ENCODE data around the gene KLC1.
"Not testable (repeated sequence)": the region's sequence is repeated elsewhere in the genome, so short reads cannot be mapped to it uniquely, and the experiment has no call there.

Gene KLC1

DNA sequence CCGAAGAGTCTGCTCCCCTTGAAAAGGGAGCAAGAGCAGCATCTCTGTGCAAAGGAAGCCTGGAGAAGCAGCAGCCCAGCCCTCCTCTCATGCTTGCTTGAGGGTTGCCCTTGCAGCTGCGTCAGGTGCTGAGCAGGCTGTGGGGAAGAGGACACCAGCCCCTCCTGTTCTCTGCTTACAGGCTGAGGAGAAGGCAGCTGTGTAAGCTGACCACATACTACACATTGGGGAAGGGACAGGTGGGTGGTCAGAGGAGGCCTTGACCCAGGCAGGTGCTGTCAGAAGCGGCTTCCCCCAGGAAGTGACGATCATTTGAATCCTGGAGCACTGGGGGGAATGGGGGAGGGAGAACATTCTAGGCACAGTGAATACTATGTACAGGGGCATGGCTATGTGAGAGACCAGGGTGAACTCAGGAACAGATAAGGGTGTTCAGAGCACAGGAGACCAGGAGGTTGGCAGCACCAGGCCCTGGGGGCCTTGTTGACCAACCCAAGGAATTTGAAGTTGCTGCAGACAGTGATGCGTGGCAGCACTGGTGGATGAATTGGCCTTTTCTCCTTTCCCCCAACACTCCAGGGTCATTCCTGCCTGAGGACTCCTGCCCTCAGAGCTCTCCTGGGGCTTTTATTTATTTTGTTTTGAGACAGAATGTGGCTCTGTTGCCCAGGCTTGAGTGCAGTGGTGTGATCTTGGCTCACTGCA lies 2.7 kb upstream of the KLC1 start:
- DNase-seq, result peak; percentile 83

GRCh38 chr14:103627073-103628025 lies 1.7 kb upstream of the KLC1 start:
- DNase-seq, result no peak

- no peak for DNase-seq
These were observed 759 bp upstream of the KLC1 start for GRCh38 chr14:103628221-103628683.

DNA sequence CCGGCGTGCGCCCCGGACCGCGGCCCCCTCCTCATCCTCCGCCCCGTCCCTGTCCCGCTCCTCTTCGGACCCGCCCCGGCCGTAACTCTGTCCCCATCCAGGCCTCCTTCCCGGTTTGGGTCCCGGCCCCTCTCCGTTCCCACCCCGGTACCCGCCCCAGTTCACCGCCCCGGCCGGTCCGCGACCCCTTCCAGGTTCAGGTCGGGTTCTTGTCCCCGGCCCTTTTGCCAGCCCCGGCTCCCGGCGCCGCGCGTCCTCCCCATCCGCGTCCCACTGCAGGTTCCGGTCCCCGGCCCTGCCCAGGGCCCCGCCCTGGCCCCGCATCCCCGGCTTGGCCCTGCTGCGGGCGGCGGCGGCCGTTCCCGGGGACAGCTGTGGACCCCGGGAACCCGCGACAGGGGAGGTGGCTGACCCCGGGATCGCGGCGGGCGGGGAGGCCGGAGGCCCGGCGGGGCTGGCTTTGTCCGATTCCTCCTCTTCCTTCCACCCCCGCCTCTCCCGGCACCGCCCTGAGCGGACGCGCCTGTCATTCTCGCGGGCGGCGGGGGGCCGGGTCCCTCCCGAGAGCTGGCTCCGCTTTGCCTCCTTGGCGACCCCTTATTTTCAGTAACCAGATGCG lies 601 bp downstream of the KLC1 start:
- DNase-seq, result peak; percentile 13

DNA sequence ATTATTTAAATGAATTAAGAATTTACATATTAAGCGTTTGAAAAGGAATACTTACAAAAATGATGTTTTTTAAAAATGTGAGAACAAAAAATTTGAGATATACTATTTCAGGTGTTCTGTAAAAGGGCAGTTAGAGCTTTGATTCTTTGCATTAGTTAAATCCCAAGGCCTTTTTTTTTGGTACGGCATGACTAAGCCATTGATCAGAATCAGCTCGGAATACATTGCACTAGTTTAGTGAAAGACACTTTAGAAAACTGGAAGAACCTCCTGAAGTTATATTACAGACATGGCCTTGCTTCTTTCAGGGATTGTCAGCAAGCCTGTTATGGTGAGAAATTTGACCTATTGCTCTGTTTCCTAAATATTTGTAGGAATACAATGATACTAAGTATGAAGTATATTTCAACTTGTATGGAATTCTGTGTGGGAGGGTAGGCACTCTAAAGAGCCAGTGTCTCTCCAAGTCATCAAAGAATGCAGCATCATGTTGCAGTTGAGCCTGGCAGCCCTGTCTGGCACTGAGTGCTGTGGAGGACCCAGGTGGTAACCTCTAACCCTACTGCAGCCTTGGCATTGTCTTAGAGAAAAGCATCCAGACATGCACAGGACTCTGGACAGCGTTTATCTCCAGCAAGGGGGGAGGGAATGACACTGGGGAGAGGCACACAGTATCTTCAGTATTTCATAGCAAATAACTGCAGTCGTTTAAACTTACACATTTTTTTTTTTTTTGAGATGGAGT lies 1.5 kb downstream of the KLC1 start:
- DNase-seq, result no peak

DNA sequence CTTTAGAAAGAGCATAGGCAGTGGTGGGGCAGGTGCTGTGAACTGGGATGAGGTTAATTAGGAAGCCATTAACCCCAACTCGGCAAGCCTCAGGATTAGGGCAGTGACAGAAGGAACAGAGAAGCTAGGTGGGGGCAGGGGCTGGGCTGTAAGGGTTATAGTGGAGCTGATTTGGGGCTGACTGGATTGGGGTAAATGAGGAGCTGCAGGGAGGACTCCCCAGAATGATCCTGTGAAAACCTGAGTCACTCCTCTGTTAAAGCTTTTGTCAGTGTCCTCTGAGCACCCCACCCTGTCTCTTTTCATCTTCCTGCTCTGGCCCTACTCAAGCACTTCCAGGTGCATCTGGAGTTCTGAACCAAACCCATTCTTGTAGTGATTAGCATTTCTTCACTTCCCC lies 4.4 kb downstream of the KLC1 start:
- DNase-seq, result no peak

DNA sequence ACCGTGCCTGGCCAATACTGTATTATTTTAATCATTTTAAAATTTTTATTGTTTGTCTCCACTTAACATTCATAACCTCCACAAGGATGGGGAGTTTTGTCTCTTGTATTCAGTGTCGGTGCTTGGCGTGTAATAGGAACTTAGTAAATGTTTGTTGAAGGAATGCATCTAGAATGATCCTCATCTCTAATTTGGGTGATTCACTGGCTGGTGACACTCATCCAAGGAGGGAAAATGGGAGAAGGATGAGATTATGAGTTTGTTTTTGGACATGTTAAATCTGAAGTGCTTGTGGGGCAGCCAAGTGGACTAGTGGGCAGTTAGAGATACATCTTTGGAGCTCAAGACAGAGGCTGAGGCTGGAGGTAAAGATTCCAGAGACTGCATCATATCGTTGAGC lies 5.1 kb downstream of the KLC1 start:
- no peak for DNase-seq

DNA sequence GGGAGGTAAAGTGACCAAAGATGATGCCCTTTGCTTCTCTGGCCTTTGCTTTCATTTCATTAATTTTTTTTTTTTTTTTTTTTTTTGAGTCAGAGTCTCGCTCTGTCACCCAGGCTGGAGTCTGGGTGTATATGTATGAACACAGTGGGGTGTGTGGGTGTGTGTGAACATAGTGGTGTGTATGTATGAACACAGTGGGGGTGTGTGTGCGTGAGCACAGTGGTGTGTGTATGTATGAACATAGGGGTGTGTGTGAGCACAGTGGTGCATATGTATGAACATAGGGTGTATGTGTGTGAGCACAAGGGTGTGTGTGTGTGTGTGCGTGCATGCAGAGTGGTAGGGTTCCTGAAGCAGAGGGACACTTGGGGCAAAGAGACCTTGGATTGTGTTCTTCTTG lies 9.6 kb downstream of the KLC1 start:
- no peak for DNase-seq

GRCh38 chr14:103641161-103641560 lies 12.2 kb downstream of the KLC1 start:
- DNase-seq, result no peak

- DNase-seq, result no peak
These were observed 17.2 kb downstream of the KLC1 start for GRCh38 chr14:103646189-103646588.

GRCh38 chr14:103649001-103649400 lies 20.0 kb downstream of the KLC1 start:
- no peak for DNase-seq

DNA sequence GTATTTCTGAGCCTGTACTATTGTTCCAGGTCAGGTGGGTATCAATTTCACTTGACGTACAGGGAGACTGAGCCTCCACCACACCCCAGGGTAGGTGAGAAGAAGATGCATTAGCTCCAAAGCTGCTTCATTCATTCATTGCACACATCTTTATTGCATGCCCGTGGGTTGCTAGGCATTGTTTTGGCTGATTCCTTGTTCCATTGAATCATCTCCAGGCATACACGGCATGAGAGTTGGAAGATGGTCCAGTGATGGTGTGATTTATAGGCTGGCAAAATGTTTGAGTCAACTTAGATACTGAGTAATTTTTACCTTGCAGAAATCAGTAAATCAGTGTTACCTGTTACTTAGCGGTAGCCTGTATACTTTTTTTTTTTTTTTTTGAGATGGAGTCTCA lies 21.2 kb downstream of the KLC1 start:
- no peak for DNase-seq

- DNase-seq, result no peak
These were observed 22.6 kb downstream of the KLC1 start for GRCh38 chr14:103651585-103651984.

DNA sequence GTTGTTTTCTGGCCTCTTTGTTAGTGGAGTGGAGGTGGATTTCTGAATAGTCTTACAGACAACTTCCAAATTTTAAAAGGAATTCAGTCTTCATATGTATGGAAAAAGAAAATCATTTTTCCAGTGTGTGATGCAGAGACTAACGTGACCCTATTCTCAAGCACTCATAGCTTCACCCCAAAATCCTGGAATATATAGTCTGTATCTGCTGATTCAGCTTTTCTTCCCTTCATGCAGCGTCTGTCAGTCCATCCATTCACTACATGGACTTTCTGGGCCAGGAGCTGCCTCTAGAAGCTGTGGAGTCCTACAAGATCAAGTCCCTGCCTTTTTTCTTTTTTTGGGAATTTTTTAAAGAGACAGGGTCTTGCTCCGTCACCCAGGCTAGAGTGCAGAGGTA lies 23.8 kb downstream of the KLC1 start:
- no peak for DNase-seq

DNA sequence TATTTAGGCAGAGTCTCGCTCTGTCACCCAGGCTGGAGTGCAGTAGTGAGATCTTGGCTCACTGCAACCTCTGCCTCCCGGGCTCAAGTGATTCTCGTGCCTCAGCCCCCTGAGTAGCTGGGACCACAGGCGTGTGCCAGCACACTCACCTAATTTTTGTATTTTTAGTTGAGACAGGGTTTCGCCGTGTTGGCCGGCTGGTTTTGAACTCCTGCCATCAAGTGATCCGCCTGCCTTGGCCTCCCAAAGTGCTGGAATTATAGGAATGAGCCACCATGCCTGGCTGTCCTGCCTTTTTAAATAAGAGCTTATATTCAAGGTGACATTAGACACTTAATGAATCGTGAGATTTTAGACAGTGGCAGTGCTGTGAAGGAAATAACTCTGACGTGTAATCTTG lies 24.3 kb downstream of the KLC1 start:
- not testable (repeated sequence) for DNase-seq

GRCh38 chr14:103653805-103654204 lies 24.8 kb downstream of the KLC1 start:
- no peak for DNase-seq

DNA sequence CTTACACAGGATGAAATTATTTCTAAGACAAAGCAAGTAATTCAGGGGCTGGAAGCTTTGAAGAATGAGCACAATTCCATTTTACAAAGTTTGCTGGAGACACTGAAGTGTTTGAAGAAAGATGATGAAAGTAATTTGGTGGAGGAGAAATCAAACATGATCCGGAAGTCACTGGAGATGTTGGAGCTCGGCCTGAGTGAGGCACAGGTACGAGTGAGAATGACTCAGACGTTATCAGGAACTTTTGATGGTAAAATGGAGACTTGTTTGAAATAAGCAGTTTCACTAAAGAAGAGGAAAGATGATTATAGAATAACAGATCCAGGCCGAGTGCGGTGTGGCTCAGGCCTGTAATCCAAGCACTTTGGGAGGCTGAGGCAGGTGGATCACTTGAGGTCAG lies 25.6 kb downstream of the KLC1 start:
- no peak for DNase-seq

DNA sequence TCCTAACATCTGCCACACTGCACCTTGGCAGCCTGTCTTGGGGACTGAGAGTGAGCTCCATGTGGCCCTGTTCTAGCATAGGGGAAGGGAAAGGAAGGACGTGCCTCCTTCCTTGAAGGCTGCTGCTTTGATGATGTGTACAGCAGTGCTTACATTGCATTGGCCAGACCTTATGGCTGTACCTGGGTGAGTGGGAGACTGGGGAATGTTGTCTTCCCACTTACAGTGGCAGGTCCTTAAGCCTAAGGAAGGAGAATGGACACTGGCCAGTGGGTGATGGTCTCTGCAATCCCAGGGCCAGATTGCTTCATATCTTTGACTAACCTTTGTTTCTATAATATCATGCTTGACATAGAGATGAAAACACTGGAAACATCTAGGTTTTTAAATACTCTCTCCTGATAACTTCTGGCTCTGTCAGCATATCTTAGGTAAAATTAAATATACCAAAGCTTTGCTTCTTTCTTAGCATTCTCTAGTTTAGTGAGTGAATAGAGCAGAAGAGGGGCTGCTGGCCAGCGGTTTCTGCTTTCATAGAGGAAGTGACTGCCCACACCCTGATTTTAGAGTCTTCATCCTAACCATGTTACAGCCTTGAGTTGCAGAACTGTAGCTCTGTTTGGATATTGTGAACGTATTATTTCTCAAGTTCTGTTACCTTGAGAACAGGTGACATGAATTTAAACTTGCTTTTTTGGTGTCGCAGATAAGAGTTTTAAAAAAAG lies 27.2 kb downstream of the KLC1 start:
- no peak for DNase-seq

DNA sequence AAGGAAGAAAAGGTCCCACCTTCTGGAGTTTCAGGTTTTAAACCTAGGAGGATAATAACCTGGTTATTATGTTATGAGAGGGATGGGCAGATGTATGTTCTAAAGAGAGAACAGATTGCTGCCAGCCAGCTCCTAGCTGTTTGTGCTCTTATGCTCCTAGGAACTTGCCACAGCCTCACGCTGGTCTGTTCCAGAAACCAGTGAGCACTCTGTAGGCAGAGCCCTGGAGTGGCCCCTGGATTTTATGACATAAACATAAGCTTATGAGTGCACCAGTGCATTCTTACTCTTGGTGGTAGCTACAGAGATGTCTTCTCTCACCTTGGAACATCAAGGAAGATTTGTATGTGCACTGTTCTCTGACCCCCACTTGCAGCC lies 27.7 kb downstream of the KLC1 start:
- DNase-seq, result no peak

- no peak for DNase-seq
These were observed 28.5 kb downstream of the KLC1 start for GRCh38 chr14:103657471-103657870.

DNA sequence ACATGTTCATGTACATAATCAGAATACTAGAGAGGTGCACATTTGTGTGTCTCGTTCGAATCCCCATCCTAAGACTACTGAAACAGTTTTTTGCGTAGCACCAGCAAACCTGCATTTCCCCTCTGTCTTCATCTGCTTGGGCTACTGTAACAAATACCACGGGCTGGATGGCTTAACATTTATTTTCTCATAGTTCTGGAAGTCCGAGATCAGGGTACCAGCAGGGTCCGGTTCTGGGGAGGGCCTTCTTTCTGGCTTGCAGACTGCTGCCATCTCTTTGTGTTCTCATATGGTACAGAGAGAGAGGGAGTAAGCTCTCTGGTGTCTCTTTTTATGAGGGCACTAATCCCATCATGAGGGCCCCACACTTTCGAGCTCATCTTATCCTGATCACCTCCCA lies 30.6 kb downstream of the KLC1 start:
- DNase-seq, result no peak

DNA sequence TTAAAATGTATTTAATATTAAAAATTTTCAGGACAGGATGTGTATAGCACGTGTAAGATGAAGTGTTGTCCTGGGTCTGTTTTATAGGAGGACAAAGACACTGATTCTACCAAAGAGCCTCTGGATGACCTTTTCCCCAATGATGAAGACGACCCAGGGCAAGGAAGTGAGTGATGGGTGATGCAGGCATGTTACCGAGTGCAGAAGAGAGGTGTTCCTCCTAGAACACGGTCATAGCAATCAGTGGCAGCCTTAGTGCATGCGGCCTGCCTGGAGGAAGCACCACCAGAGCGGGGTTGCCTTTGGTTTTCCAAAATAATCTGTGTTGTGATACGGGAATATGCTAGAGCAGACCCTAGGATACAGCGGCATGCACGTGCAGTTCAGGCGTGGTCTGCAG lies 33.0 kb downstream of the KLC1 start:
- DNase-seq, result no peak
